Fibroblast of skin of abdomen (primary cell): ENCODE data around the gene DLGAP1.
A peak's percentile ranks its signal among the peaks of the same experiment; 100 is the strongest.
"Not testable (repeated sequence)": the region's sequence is repeated elsewhere in the genome, so short reads cannot be mapped to it uniquely, and the experiment has no call there.

Experiments used
- DNase-seq: peaks from one replicate; pipeline ENCODE4 v3.0.0-alpha.2; 2013

Gene DLGAP1

GRCh38 chr18:3715231-3716080 lies 739.7 kb downstream of the DLGAP1 start:
- no peak for DNase-seq

GRCh38 chr18:3713708-3714107 lies 741.4 kb downstream of the DLGAP1 start:
- no peak for DNase-seq

- peak; percentile 72 for DNase-seq
These were observed 741.9 kb downstream of the DLGAP1 start for GRCh38 chr18:3713166-3713565.

- no peak for DNase-seq
These were observed 742.6 kb downstream of the DLGAP1 start for GRCh38 chr18:3712491-3712890.

GRCh38 chr18:3710712-3711301 lies 744.3 kb downstream of the DLGAP1 start:
- no peak for DNase-seq

GRCh38 chr18:3709205-3709604 lies 745.9 kb downstream of the DLGAP1 start:
- DNase-seq = no peak

- DNase-seq = peak; percentile 28
These were observed 748.6 kb downstream of the DLGAP1 start for GRCh38 chr18:3706279-3707097.

- peak; percentile 30 for DNase-seq
These were observed 750.4 kb downstream of the DLGAP1 start for GRCh38 chr18:3704556-3705344.

- peak; percentile 73 for DNase-seq
These were observed 751.4 kb downstream of the DLGAP1 start for GRCh38 chr18:3703732-3704176.

- not testable (repeated sequence) for DNase-seq
These were observed 755.2 kb downstream of the DLGAP1 start for GRCh38 chr18:3699707-3700567.

- not testable (repeated sequence) for DNase-seq
These were observed 760.9 kb downstream of the DLGAP1 start for GRCh38 chr18:3694030-3694778.

- no peak for DNase-seq
These were observed 761.7 kb downstream of the DLGAP1 start for GRCh38 chr18:3693410-3693809.

GRCh38 chr18:3692691-3693090 lies 762.4 kb downstream of the DLGAP1 start:
- no peak for DNase-seq

- no peak for DNase-seq
These were observed 762.9 kb downstream of the DLGAP1 start for GRCh38 chr18:3692113-3692621.

- no peak for DNase-seq
These were observed 763.4 kb downstream of the DLGAP1 start for GRCh38 chr18:3691705-3692104.

GRCh38 chr18:3690764-3691066 lies 764.4 kb downstream of the DLGAP1 start:
- DNase-seq = no peak

GRCh38 chr18:3689986-3690763 lies 764.9 kb downstream of the DLGAP1 start:
- no peak for DNase-seq

- no peak for DNase-seq
These were observed 766.0 kb downstream of the DLGAP1 start for GRCh38 chr18:3689091-3689490.

GRCh38 chr18:3688690-3689089 lies 766.4 kb downstream of the DLGAP1 start:
- peak; percentile 100 for DNase-seq

- DNase-seq = no peak
These were observed 771.6 kb downstream of the DLGAP1 start for GRCh38 chr18:3683483-3683882.
